ENCODE data around the gene PAPLN.

DNA sequence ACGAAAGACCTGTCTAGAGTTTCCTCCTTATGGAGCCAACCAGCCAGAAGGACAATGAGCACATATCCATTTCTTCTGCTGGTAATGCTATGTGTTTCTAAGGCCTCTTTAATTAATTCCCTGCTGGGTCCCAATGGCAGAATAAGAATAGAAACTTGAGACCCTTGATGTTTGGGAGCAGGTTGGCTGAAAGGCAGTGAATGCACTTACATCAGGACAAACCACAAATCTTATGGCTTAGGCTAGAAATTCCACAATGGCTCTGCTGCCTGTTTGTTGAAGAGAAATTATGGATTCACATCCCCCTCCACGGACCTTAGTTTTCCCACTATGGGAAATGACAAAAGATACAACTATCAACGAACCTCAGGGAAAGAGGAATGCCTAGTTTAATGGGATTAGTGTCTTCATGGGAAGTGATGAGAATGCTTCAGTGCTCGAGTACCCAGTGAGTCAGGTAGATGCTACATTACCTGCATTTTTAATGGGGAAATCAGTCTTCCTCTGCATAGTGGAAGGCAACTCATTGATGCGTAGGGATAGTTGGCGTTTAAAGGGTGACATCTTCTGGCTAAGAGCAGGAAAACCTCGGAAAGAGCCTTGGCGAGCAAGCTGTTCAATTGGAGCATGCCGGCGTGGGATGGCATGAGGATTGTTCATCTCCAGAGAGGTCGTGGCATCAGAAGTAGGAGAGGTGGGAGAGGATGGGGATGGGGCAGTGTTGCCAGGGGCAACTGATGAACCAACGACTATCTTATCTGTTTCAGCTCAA, 46.5 kb downstream of the PAPLN start:
- TF ChIP-seq, protein P1, sequence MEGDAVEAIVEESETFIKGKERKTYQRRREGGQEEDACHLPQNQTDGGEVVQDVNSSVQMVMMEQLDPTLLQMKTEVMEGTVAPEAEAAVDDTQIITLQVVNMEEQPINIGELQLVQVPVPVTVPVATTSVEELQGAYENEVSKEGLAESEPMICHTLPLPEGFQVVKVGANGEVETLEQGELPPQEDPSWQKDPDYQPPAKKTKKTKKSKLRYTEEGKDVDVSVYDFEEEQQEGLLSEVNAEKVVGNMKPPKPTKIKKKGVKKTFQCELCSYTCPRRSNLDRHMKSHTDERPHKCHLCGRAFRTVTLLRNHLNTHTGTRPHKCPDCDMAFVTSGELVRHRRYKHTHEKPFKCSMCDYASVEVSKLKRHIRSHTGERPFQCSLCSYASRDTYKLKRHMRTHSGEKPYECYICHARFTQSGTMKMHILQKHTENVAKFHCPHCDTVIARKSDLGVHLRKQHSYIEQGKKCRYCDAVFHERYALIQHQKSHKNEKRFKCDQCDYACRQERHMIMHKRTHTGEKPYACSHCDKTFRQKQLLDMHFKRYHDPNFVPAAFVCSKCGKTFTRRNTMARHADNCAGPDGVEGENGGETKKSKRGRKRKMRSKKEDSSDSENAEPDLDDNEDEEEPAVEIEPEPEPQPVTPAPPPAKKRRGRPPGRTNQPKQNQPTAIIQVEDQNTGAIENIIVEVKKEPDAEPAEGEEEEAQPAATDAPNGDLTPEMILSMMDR (optimal IDR thresholded peaks at IDR 0.05 in 1 of 3, IDR thresholded peaks at IDR 0.05 in 1 of 3, conservative IDR thresholded peaks at IDR 0.05 in 1 of 3; ENCODE audit: extremely low read depth in 1 of 3, insufficient read depth in 2 of 3, low read length in 3 of 3), result peak; percentile 21 to 57 (median 39)
- no peak for TF ChIP-seq EZH2 (IDR thresholded peaks at IDR 0.05; ENCODE audit: low read length)
